ENCODE data around the gene ODAD4. TPM values are rescaled to one million over a fixed set of nuclear protein-coding genes. Genes with fewer than 3 reads are reported as not detected.

Gene ODAD4
- total RNA-seq, 3 donors from 2014 or later (not counting 1 experiment from before 2014, with no cell fraction given) = 0.70 to 2.9 (median 0.95) TPM

GRCh38 chr17:41893384-41893783, 37.0 kb upstream of the ODAD4 start:
- Histone ChIP-seq H3K27ac (ENCODE audit: low read length) (no peak overlapping the region), H3K36me3 (ENCODE audit: control insufficient read depth, insufficient read depth, low read length) (peaks cover 80% of the 10 kb centered on the region), H3K9me3 (ENCODE audit: control insufficient read depth, insufficient read depth, low read length) (no peaks in the 10 kb centered on the region), H3K4me3 (ENCODE audit: low read length) (no peak overlapping the region), H3K27me3 (ENCODE audit: control insufficient read depth, insufficient read depth, low read length) (no peaks in the 10 kb centered on the region), H3K4me1 (ENCODE audit: control insufficient read depth, insufficient read depth, low read length) (no peaks in the 10 kb centered on the region)
- ATAC-seq (no peak), DNase-seq (no peak)
- WGBS (ENCODE audit: insufficient coverage) = 100% methylated on average over 3 of the region's 3 CpGs
- Mint-ChIP-seq H3K4me3 (no peak overlapping the region), H3K36me3 (peaks cover 9% of the 10 kb centered on the region), H3K9me3 (no peaks in the 10 kb centered on the region), H3K4me1 (peaks cover 0 to 5% of the 10 kb centered on the region in 2 donors), H3K27ac (no peak overlapping the region), H3K27me3 (ENCODE audit: low read depth in 2 of 2) (no peaks in the 10 kb centered on the region)
- TF ChIP-seq CTCF (IDR thresholded peaks at IDR 0.05) = no peak
- intact Hi-C loops (cut with micrococcal nuclease) = no loop called here

GRCh38 chr17:41894791-41895331, 35.6 kb upstream of the ODAD4 start:
- ATAC-seq (no peak), DNase-seq (no peak)
- intact Hi-C loops (cut with micrococcal nuclease) = no loop called here
- peaks cover 0 to 5% of the 10 kb centered on the region in 2 donors for H3K4me1 Mint-ChIP-seq
- H3K27ac ChIP-seq (ENCODE audit: low read length) = no peak overlapping the region
- 83% methylated on average over 6 of the region's 7 CpGs for WGBS (ENCODE audit: insufficient coverage)
- no peaks in the 10 kb centered on the region for H3K9me3 ChIP-seq (ENCODE audit: control insufficient read depth, insufficient read depth, low read length)
- no peaks in the 10 kb centered on the region for H3K4me1 ChIP-seq (ENCODE audit: control insufficient read depth, insufficient read depth, low read length)
- H3K4me3 Mint-ChIP-seq = no peak overlapping the region
- no peaks in the 10 kb centered on the region for H3K9me3 Mint-ChIP-seq
- H3K36me3 Mint-ChIP-seq = peaks cover 14% of the 10 kb centered on the region
- H3K27me3 ChIP-seq (ENCODE audit: control insufficient read depth, insufficient read depth, low read length) = no peaks in the 10 kb centered on the region
- no peak overlapping the region for H3K27ac Mint-ChIP-seq
- H3K27me3 Mint-ChIP-seq (ENCODE audit: low read depth in 2 of 2) = no peaks in the 10 kb centered on the region
- no peak overlapping the region for H3K4me3 ChIP-seq (ENCODE audit: low read length)
- no peak for TF ChIP-seq CTCF (IDR thresholded peaks at IDR 0.05)
- H3K36me3 ChIP-seq (ENCODE audit: control insufficient read depth, insufficient read depth, low read length) = peaks cover 77% of the 10 kb centered on the region

- intact Hi-C loops (cut with micrococcal nuclease) = no loop called here
- Mint-ChIP-seq H3K27ac (no peak overlapping the region), H3K36me3 (peaks cover 14% of the 10 kb centered on the region), H3K4me3 (no peak overlapping the region), H3K27me3 (ENCODE audit: low read depth in 2 of 2) (no peaks in the 10 kb centered on the region), H3K9me3 (no peaks in the 10 kb centered on the region), H3K4me1 (peaks cover 0 to 5% of the 10 kb centered on the region in 2 donors)
- H3K27me3 ChIP-seq (ENCODE audit: control insufficient read depth, insufficient read depth, low read length) = no peaks in the 10 kb centered on the region
- no peak for ATAC-seq
- no peaks in the 10 kb centered on the region for H3K9me3 ChIP-seq (ENCODE audit: control insufficient read depth, insufficient read depth, low read length)
- peaks cover 82% of the 10 kb centered on the region for H3K36me3 ChIP-seq (ENCODE audit: control insufficient read depth, insufficient read depth, low read length)
- 100% methylated on average over 5 of the region's 5 CpGs for WGBS (ENCODE audit: insufficient coverage)
- no peak for DNase-seq
- no peak for TF ChIP-seq CTCF (IDR thresholded peaks at IDR 0.05)
- no peak overlapping the region for H3K4me3 ChIP-seq (ENCODE audit: low read length)
- H3K4me1 ChIP-seq (ENCODE audit: control insufficient read depth, insufficient read depth, low read length) = no peaks in the 10 kb centered on the region
- no peak overlapping the region for H3K27ac ChIP-seq (ENCODE audit: low read length)
Observed at GRCh38 chr17:41895617-41896016, 34.8 kb upstream of the ODAD4 start.

- ATAC-seq (no peak), DNase-seq (no peak)
- Histone ChIP-seq H3K4me3 (ENCODE audit: low read length) (no peak overlapping the region), H3K9me3 (ENCODE audit: control insufficient read depth, insufficient read depth, low read length) (no peaks in the 10 kb centered on the region), H3K36me3 (ENCODE audit: control insufficient read depth, insufficient read depth, low read length) (peaks cover 81% of the 10 kb centered on the region), H3K27me3 (ENCODE audit: control insufficient read depth, insufficient read depth, low read length) (no peaks in the 10 kb centered on the region), H3K27ac (ENCODE audit: low read length) (no peak overlapping the region), H3K4me1 (ENCODE audit: control insufficient read depth, insufficient read depth, low read length) (no peaks in the 10 kb centered on the region)
- 96% methylated on average over 6 of the region's 6 CpGs for WGBS (ENCODE audit: insufficient coverage)
- TF ChIP-seq CTCF (IDR thresholded peaks at IDR 0.05) = no peak
- peaks cover 0 to 5% of the 10 kb centered on the region in 2 donors for H3K4me1 Mint-ChIP-seq
- no peaks in the 10 kb centered on the region for H3K9me3 Mint-ChIP-seq
- H3K36me3 Mint-ChIP-seq = peaks cover 24% of the 10 kb centered on the region
- no peaks in the 10 kb centered on the region for H3K27me3 Mint-ChIP-seq (ENCODE audit: low read depth in 2 of 2)
- H3K27ac Mint-ChIP-seq = no peak overlapping the region
- intact Hi-C loops (cut with micrococcal nuclease) = no loop called here
- H3K4me3 Mint-ChIP-seq = no peak overlapping the region
Observed at GRCh38 chr17:41896726-41897125, 33.7 kb upstream of the ODAD4 start.

All from natural killer cell (primary cell).